ENCODE results near the gene CPD.

- no peak for TF ChIP-seq CTCF (IDR thresholded peaks at IDR 0.05)
- no peak for TF ChIP-seq POLR2A (IDR thresholded peaks at IDR 0.05)
Observed at GRCh38 chr17:30424471-30424870, 45.7 kb downstream of the CPD start.
